Ramos (cell line): ENCODE data around the gene UBAC2.

Source experiments
- in situ Hi-C: fragments of 300-500 bp; cut with MboI; formaldehyde crosslinking; loops from one replicate; pipeline ENCODE4 v1.14.3; 2022; ENCODE audit warnings: low sequenced_read_pairs; ENCODE audit not compliant: unreplicated experiment

The UBAC2 gene

DNA sequence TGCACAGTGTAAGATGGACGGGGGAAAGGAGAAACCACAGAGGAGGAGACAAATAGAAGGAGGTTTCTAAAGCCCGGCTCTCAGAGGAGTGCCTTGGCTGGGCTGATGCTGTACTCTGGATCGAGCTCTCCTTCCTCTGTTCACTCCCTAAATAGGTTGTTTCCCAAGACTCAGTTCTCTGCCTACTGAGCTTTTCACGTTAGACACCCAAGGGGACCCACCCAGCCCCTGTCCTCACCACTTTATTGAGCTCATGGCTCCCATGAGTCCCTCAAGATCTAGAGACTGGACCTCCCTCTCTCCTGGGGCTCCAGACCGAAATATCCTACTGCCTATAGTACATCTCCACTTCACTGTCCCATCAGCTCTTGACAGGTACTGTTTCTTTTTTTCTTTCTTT is 144.7 kb downstream of the UBAC2 start:
- in situ Hi-C loops, result no loop called here

DNA sequence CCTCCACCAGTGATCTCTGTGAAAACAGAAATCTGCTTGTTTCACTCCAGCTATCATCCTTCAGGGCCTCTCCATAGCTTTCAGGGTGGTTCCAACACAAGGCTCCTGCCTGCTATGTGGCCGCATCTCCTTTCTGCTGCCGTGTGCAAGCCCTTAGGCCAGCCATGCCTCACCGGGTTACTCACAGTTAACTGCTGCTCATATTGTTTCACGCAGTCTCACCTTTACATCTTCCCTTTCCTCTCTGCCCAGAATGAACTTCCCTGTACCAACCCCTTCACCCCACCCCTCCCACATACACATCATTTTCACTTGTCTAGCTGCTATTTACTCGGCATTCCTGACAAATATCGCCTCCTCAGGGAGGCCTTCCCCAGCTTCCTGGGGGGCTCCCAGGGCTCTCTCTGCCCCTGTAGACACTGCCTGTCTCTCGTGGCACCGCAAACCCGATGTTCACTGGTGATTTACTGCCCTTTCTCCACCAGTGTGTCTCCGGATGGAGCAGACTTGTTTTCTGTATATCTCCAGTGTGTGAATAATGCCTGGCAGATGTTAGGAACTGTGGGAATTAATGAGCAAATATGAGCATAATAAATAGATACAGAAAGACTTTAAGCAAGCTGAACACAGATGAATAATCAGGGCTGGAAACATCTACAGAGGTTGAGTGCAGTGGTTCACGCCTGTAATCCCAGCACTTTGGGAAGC is 145.8 kb downstream of the UBAC2 start:
- in situ Hi-C loops, result no loop called here

DNA sequence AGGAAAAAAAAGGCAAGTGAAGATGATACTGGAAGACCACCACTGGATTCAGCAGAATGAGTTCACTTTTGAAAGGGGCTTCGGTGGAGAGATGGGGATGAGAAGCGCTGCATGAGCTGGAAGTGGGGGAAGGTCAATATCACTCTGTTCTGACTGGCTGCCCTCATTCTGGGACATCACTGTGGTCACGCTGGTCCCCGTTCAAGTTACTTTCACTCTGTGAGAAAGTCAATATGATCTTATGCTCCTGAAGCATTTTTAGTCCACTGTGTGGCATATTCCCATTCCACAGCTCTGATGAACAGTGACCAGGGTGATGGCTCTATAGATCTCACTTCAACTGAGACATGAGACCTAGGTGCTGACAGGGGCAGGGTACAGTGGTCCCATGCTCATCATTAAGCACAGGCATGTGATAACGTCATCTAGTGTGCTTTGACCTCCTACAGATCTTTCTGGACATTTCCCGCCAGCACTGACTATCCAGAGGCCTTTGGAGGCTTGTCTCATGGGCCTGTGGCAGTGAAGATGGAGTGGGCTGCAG is 146.8 kb downstream of the UBAC2 start:
- in situ Hi-C loops, result no loop called here

DNA sequence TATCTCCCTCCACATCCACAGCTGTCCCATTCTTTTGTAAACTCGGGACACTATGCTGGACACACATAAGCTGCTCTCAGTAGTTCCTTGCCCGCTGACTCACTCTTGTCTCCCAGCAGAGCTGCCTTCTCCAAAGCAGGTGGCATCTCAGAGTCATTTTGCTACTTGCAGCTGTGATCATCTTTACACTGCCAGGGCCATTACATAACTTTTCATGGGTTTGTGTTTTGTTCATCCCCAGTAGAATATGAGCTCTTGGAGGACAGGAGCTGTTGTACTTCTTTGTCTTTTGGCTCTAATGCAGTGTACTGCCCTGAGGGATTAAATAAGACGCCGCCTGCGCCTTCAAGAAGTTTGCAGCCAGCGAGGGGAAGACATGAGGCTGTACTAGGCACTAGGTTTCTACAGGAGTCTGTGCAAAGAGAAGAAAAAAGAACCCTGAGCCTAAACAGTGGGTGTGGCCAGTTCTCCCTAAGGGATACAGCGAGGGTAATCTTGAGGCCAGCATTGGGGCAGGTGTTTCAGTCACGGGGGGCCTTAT is 147.3 kb downstream of the UBAC2 start:
- in situ Hi-C loops, result no loop called here

DNA sequence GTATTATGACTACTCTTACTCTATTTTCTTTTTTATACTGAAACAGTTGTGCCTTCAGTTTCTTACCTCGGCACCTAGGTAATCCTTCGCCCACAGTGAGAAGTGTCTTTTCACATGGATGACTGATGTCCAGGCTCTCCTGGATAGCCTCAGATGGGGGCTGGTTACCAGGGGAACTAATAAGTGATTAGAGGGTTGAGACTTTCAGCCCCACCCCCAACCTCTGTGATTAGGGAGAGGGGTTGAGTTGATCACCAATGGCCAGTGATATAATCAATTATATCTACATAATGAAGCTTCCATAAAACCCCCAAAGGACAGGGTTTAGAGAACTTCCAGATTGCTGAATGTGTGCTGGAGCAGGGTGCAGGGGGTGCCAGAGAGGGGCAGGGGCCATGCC is 149.5 kb downstream of the UBAC2 start:
- in situ Hi-C loops, result no loop called here

DNA sequence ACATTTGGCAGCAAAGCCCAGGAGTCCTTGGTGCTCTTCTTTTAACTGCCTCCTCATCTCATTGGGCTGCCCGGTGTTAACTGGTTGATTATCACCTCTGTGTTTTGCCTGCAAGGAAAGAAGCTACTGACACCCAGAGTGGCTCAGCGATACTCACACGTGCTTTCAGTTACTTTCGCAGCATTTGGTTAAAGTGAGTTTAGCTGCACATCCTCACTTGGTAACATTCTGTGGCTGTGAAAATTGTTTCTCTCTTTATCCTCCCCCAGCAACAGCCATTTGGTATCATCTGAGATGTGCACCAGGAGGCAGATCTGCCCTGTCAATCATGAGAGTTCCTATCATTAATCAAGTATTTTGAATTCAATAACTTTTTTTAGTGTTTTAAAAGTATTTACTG is 151.1 kb downstream of the UBAC2 start:
- in situ Hi-C loops, result no loop called here

DNA sequence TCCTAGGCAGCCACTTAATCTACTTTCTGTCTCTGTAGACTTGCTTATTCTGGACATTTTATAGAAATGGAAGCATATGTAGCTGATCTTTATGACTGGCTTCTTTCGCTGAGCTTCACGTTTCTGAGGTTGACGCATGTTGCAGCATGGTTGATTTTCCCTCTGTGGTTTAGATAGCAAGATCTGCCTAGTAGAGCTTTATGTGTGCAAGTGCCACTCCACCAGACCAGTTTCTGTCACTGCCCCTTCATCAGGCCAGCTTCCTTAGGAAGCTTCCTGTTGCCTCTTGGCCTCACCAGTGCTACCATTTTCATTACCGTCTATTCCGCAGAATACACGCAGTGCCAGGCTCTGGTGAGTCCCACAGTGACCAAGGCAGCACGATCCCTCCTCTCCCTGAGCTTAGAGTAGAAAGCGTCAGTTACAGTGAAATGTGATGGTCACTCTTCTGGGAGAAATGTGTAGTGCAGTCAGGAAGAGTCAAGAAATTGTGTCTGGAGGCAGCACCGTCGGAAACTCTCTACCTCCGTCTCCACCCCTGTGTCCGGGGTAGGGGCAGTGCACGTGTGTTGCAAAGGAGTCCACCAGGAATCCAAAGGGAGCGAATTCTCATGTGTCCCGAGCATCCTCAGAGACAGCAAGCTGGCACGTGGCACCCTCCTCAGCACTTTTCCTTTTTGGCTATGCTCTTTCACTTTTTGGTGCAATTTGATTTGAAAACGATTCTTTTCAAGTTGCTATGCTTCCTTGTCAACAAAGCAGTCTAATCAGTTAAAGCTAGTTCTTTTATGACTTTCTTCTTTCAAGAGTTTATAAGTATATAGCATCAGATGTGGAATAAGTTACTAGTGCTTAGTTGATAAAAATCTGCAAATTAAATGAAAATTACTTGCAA is 151.9 kb downstream of the UBAC2 start:
- in situ Hi-C loops, result no loop called here

DNA sequence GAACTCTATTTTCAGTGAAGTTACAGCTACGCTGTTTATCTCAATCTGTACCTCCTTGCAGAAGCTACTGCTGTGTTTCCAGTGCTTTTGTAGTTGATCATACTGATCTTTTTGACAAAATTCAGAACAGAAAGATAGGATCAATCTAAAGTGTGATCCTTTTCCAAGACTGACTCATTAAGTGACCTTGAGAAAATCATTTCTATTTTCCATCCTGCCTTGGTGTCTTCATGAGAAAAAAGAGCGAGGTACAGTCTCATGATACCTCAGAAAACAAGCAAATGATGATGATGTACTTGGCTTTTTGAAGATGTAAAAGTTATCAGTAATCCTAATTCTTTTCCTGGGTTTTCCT is 152.6 kb downstream of the UBAC2 start:
- in situ Hi-C loops, result no loop called here

DNA sequence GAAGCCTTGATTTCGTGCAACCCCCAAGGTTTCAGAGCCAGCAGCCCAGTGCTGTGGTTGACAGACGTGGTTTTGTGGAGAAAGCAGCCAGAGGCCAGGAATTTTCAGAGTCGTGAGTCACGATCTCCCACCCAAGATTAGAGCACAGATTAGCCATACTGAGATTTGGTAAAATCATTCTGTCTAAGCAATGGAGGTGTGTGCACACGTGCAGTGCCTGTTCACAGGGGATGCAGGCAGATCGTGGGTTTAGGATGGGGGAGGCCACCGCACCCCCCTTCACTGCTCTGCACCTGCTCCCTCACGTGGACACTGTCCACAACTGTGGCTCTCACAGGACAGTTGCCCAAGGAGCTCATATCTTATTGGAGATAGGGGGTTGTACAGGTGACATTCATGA is 153.2 kb downstream of the UBAC2 start:
- in situ Hi-C loops, result no loop called here

DNA sequence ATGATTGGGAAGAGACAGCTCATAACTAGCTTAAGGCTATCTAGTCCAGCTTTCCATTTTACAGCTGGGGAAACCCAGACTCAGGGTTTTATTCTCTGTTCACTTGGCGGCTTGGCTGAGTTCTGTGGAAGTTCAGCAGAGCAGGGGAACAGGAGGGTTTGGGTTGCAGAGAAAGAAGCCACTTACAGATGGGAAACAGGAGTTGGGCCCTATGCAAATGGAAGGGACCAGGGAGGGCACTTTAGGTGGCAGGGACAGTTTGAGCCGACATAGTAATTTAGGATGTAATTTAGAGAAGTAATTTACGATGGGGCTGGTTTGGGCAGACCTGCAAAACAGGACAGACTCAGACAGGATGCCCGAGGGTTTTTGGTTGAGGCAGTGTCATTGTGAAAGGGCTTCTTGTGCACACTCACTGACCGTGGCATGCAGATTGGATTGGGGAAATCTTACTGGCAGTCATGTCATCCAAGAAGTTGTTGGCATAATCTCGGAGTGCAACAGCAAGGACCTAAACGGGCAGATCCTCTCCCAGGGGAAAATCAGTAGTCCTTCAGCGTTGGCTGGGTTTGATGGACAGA is 153.8 kb downstream of the UBAC2 start:
- in situ Hi-C loops, result no loop called here

DNA sequence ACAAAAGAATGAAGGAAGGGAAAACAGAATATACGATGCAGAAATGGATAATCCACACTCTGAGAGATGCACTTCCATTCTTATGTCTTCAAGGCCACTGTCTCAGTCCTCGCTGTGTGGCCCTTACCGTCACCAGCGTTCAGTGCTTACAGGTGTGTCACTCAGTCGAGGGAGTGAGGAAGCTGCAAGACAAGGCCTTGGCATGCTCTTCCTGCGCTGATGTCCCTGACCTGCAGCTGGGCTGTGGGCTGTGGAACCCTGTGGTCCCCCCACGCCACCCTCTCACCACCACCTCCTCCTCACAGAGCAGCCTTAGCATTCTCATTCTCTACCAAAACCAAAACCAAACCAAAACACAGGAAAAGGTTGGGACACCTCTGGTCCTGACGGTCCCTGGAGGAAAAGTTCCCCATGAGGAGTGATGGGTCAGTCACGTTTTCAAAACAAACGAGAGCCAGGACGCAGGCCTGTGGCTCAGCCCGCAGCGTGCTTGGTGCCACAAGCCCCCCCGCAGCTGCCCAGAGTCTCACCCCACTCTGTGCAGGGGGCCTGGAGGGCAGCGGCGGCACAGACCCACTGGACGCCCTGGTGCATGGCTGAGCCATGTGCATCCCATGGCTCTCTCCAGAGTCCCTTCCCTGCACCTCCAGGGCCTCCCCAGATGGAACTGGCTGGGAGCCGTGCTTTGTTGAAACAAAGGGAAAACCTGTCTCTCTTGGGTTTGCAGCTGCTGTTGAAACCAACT is 154.8 kb downstream of the UBAC2 start:
- in situ Hi-C loops, result no loop called here

DNA sequence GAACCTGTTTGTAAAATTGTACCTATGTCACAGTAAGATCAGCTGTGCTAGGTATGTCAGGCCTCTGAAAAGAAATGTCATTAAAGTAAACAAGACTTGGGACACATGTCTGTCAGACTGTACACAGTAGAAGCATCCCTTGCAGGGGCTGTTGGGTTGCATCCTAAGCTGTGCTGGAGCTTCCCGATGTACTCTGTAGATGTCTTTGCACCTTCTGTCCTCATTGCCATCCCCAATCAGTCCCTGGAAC is 155.3 kb downstream of the UBAC2 start:
- in situ Hi-C loops, result no loop called here

DNA sequence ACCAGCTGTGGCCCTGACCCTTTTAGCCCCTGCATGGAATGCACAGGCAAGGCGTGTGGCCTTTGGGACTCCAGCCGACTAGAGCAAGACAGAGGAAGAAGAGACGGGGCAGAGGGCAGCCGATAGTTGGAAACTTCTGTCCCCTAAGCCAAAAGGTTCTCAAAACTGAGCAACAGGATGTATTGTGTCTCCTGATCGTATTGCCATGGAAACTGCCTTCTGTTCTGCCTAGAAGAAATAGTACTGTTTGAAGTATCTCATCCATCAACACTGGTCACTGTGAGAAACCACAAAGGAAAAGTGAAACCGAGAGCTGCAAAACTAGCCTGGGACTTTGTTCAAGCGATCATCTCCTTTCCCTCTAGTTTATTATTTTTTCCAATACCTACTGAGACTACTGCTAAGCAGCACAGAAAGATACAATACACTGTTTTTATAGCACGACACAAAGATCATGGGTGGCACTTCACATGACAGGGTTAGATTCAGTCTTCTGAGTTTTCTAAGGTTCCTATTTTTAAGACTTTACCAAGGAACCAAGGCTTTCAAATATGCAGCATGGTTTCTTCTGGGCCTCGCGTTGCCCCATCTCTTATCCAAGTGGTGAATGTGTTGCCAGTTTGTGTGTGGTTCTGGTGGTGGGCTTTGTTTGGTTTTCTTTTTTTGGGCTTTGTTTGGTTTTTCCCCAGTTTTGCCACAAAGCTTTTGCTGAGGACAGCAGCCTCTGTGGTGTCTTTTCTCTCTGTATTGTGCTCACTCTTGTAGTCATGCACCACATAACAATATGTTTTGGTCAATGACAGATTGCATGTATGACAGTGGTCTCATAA is 155.8 kb downstream of the UBAC2 start:
- in situ Hi-C loops, result no loop called here

DNA sequence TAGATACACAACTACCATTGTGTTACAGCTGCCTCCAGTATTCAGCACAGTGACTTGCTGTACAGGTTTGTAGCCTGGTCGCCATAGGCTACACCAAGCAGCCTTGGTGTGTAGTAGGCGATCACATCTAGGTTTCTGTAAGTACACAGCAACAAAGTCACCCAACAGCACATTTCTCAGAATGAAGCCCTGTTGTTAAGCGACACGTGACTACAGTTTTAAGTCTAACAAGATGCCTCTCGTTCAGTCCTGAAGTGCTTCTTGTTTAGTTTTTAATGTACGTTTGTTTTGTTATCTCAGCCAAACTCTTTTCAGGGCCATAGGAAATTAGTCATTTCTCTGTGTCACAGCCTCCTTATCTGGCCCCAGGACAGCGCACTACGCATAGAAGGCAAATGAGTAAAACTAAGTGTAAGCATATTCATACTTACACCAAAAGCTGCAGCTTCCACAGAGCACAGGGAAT is 156.5 kb downstream of the UBAC2 start:
- in situ Hi-C loops, result no loop called here

DNA sequence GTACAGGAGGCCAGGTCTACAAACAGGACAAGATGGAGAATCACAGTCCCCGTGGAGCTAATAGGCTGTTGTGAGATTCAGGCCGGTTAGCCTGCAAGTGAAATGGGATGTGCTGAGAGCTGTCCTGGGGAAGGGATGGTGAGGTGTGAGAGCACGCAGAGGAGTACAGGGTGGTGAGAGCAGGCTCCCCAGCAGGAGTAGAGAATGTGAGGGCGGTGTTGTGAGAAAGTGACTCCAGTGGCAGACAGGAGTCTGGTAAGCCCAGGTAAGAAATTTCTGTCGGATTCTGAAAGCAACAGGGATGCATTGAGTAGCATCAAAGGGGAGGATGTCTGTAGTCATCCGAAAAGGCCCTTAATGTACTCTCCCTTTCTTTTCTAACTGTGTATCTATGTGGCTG is 157.3 kb downstream of the UBAC2 start:
- in situ Hi-C loops, result no loop called here

DNA sequence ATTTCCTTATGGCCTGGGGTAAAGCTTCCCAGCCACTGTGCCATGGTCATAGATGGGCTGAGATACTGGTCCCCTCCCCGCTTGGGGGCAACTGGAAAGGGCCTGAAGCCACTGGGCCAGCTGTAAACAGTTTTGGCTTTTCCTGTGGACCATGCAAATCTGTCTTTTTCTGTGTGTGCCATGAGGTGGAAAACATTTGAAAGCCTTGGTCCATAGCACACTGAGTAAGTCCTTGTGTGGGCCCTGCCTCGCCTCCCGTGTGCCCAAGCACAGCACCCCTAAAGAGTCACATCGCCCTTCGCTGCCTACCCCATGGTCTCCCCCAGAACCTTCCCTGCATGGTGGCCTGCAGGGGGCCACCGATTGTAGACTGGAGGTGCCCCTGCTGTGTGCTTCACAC is 158.9 kb downstream of the UBAC2 start:
- in situ Hi-C loops, result no loop called here

DNA sequence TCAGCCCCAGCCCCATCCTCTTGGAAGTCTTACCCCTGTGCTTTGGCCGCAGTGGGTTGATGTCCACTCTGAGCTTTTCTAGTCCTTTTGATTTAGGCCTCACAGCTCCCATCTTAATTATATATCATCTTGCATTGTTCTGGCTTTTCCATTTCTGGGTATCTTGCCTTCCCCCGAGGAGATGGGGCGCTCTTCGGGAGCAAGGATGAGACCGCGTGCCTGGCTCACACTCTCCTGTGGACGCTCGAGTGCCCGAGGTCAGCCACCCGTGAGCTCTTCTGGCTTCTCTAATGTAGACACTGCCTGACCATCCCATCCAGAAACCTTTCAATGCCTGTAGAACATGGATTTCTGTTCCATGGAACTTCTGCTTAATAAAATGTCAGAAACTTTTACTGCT is 160.0 kb downstream of the UBAC2 start:
- in situ Hi-C loops, result no loop called here

DNA sequence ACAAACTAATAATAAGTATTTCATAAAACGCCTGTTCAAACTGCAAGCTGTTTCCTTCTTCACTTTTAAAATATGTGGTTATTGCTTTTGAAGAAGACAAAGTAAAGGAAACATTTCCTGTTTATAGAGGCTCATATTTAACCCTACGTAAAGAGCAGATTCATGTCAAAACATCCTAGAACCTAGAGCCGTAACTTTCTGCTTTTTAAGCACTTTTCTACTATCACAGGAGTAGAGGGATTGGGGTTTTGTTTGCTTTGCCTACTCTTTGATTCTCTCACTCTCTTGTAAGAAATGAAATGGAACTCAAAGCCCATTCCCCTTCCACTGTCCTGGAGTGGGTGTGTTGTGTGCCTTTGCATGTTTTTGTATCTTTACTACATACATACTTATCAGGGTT is 160.5 kb downstream of the UBAC2 start:
- in situ Hi-C loops, result no loop called here

DNA sequence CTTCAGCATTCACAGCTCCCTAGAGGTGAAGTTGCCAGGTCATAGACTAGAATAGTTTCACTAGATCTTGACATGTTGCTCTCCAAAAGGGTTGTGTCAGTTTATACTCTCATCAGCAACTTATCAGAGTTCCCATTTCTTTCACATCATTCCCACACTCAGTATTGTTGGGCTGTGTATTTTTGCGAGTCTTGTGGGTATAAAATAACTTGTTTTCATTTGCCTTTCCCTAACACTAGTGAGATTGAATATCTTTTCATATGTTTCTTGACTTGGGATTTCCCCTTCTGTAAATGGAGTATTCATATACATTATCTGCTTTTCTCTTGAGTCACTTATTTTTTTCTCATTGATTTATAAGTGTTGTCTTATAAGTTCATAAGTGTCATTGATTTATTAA is 161.7 kb downstream of the UBAC2 start:
- in situ Hi-C loops, result no loop called here

DNA sequence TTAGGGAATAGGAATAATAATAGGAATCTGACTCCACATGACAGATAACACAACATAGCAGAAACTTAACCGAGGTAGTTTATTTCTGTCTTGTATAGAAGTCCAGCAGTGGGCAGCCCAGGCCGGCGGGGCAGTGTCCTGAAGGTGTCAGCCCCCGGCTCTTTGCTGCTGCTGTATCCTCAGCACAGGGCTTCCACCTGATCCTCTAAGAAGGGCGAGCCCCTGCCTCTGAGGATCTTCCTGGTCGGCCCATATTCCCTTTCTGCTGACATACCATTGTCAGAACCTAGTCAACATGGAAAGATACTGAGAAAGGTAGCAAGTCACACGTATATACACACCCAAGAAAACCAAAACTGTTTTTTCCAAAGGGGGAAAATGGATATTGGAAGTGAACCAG is 162.7 kb downstream of the UBAC2 start:
- in situ Hi-C loops, result no loop called here
